A172 (cell line): ENCODE results near the gene NKX1-1. TPM values are rescaled to one million over a fixed set of nuclear protein-coding genes. Genes with fewer than 3 reads are reported as not detected.

Source experiments
- DNase-seq: peaks from one replicate; pipeline ENCODE4 v3.0.0-alpha.2; 2015; ENCODE audit warnings: low spot score
- total RNA-seq: library from RNA; depleted of rRNA; stranded (reverse); fragments of >200 nt; shearing (Covaris generic); gene quantifications from 2 replicates; pipeline ENCODE4 v1.2.3, GENCODE V29; 2014

NKX1-1 gene
- total RNA-seq, 1 experiment from 2014 or later: not detected

- no peak for DNase-seq
Observed at GRCh38 chr4:1385373-1386340, 20.6 kb downstream of the NKX1-1 start.

- no peak for DNase-seq
Observed at GRCh38 chr4:1384675-1385372, 21.4 kb downstream of the NKX1-1 start.

GRCh38 chr4:1383728-1384591, 22.3 kb downstream of the NKX1-1 start:
- DNase-seq: no peak

- DNase-seq: no peak
Observed at GRCh38 chr4:1382776-1383727, 23.2 kb downstream of the NKX1-1 start.

GRCh38 chr4:1381944-1382541, 24.2 kb downstream of the NKX1-1 start:
- no peak for DNase-seq

- DNase-seq: no peak
Observed at GRCh38 chr4:1381181-1381621, 25.0 kb downstream of the NKX1-1 start.

GRCh38 chr4:1380368-1381151, 25.7 kb downstream of the NKX1-1 start:
- no peak for DNase-seq

GRCh38 chr4:1379801-1380331, 26.4 kb downstream of the NKX1-1 start:
- no peak for DNase-seq

- DNase-seq: no peak
Observed at GRCh38 chr4:1379351-1379781, 26.9 kb downstream of the NKX1-1 start.

- no peak for DNase-seq
Observed at GRCh38 chr4:1378559-1379231, 27.5 kb downstream of the NKX1-1 start.

- DNase-seq: no peak
Observed at GRCh38 chr4:1377606-1378261, 28.5 kb downstream of the NKX1-1 start.

GRCh38 chr4:1376841-1377605, 29.2 kb downstream of the NKX1-1 start:
- DNase-seq: no peak

- no peak for DNase-seq
Observed at GRCh38 chr4:1376391-1376840, 29.8 kb downstream of the NKX1-1 start.

GRCh38 chr4:1375761-1376322, 30.4 kb downstream of the NKX1-1 start:
- DNase-seq: no peak

GRCh38 chr4:1375051-1375721, 31.1 kb downstream of the NKX1-1 start:
- no peak for DNase-seq

- no peak for DNase-seq
Observed at GRCh38 chr4:1374706-1375045, 31.6 kb downstream of the NKX1-1 start.
